HG03342 (cell line): ENCODE data around the gene DCP1A.
"Not testable (repeated sequence)": the region's sequence is repeated elsewhere in the genome, so short reads cannot be mapped to it uniquely, and the experiment has no call there.

Experiments
- ATAC-seq: cut with Tn5 transposase; IDR thresholded peaks from one replicate; pipeline ENCODE4 v1.9.1; 2021; ENCODE audit warnings: mild to moderate bottlenecking, moderate library complexity; ENCODE audit not compliant: unreplicated experiment

DCP1A gene

DNA sequence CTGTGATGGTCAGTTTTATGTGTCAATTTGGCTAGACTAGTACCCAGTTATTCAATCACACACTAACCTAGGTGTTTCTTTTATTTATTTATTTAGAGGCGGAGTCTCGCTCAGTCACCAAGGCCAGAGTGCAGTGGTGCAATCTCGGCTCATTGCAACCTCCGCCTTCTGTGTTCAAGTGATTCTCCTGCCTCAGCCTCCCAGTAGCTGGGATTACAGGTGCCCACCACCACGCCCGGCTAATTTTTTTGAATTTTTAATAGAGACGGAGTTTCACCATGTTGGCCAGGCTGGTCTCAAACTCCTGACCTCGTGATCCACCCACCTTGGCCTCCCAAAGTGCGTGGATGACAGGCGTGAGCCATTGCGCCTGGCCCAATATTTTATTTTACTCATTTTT, 78.2 kb downstream of the DCP1A start:
- not testable (repeated sequence) for ATAC-seq

DNA sequence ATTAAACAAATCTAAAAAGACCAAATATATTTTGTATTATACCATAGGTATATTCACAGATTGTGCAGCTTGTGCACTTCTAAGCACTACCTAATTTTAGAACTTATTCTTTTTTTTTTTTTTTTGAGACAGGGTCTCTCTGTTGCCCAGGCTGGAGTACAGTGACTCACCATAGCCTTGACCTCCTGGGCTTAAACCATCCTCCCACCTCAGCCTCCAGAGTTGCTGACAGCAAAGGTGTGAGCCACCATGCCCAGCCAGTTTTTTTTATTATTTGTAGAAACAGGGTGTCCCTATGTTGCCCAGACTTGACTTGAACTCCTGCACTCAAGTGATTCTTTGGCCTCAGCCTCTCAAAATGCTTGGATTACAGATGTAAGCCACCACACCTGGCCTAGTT, 79.6 kb downstream of the DCP1A start:
- ATAC-seq, result no peak

- no peak for ATAC-seq
Measured at GRCh38 chr3:53264718-53265117, 82.6 kb downstream of the DCP1A start.

DNA sequence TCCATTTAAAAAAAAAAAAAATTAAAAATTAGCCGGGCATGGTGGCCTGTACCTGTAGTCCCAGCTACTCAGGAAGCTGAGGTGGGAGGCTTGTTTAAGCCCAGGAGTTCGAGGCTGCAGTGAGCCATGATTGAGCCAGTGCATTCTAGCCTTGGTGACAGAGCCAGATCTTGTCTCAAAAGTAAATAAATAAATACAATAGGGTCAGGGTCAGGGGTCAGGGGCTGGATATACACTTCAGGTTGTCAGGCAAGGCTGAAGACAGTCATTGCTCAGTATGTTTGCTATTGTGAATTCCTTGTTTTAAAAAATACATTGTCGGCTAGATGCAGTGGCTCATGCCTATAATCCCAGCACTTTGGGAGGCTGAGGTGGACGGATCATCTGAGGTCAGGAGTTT, 83.4 kb downstream of the DCP1A start:
- no peak for ATAC-seq

DNA sequence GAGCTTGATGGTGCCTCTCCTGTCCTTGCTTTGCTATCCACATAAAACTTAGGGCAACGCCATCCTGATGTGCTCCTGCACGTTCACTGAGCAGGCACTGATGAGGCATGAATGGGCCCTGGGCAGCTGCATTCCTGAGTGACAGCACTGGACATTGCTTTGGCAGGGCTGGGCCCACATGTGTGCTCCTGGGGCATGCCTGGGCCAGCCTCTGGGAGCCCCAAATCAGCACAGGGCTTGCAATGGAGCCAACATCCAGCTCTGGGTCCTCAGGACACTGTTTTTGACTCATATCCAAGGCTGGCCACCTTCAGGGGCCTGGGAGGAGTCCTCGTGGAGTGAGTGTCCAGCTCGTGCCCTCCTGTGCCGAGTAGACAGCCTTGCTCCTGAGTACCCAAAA, 85.6 kb downstream of the DCP1A start:
- ATAC-seq, result no peak

DNA sequence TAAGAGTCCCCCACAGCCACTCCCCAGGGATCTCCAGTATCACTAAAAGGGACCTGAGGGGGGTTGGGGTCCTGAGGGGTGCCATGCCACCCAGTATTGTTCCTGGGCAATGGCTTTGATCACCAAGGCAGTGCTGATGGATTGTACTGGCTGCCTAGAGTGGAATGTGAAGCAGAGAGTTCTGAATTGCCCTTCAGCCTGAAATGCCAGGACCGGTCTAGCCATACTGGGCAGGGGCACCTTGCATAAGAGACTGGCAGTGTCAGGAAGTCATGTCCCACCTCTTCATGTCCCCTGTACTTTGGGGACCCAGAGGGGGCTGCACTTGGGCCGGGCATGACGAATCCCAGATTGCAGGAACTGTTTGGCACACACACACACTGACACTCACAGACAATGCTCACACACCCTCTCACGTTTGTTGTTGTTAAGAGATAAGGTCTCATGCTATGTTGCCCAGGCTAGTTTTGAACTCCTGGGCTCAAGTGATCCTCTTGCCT, 87.0 kb downstream of the DCP1A start:
- no peak for ATAC-seq

DNA sequence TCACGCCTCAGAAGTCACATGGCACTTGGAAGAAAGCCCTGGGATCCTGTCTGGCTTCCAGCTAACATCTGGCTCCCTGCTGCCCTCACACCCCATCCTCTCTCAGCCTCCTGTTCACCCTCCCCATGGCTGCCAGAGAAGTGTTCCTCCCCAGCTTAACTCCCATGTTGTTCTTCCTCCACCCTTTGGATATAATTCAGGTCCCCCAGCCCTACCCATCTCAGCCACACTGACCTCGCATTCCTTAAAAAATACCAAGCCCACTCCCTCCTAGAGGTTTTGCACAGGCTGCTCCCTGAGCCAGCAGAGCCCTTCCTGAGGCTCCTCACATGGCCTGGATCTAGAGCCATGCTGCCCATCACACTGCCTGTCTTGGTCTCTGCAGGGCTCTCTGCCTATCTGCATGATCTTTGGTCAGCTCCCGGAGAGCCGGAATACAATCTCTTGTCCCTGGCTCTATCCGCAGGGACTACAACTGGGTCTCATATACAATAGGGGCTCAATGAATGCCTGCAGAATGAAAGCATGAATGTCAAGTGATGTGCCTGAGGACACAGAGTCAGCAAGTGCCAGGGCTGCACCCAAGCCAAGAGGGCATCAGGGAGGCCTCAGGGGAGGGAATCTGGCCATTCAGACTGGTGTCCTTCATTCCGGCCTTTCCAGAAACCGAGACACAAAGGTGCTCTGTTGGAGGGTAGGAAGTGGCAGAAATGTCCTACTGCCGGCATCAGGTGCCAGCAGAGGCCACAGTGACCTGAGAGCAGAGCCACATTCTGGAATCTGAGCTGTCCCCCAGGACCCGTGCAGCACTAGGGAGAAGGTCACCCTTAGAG, 87.7 kb downstream of the DCP1A start:
- no peak for ATAC-seq

GRCh38 chr3:53258600-53259426, 88.5 kb downstream of the DCP1A start:
- no peak for ATAC-seq

- ATAC-seq, result no peak
Measured at GRCh38 chr3:53257465-53257864, 89.9 kb downstream of the DCP1A start.

- no peak for ATAC-seq
Measured at GRCh38 chr3:53256704-53257055, 90.7 kb downstream of the DCP1A start.

DNA sequence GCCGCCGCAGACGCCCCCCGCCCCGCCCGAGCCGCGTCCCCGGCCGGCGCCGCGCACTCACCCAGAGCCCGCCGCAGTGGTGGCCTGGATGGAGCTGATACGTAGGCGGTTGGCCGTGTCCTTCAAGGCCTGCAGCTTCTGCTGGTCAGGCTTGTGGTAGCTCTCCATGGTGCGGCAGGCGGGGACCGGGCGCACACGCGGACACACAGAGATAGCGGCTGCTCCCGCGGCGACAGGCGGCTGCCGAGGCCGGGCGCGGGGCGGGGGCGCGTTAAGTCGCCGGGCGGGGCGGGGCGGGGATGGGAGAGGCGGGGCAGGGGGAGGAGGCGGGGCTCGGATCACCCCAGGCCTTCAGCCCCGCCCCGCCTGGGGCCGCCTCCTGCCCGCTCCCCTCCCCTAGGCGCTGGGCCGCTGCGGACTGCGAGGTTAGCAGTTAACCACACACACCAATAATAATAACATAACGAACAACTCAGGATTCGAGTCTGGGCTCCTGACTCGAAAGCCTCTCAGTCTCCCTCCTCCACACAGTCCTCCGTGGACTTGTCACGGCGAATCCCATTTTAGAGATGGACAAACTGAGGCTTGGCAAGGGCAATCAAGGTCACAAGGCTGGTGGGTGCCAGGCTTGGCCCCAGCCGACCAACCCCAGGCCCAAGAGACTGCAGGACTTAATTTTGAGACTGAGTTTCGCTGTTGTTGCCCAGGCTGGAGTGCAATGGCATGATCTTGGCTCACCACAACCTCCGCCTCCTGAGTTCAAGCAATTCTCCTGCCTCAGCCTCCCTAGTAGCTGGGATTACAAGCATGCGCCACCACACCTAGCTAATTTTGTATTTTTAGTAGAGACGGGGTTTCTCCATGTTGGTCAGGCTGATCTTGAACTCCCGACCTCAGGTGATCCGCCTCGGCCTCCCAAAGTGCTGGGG, 91.3 kb downstream of the DCP1A start, which contains the start of gene TKT:
Gene TKT (minus strand): TSS at position 248 of the 929 bp plus-strand sequence. CDS start 80 bp downstream, at position 168.
- peak; percentile 57 for ATAC-seq

DNA sequence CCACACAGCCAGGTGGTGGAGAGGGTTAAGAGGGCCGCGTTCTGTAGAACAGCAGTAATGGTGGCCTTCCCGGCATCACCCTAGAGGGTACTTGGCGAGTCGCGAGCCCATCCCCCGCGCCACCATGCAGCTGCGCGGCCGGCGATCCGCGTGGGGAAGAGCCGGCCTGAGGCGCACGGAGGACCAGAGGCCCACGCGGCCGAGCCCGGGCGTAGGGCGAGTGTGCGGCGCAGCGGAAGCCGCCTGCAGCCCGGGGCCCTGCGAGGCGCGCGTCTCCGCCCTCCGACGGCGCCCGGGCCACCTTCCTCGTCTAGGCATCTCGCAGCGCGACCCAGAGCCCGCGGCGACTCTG, 91.9 kb downstream of the DCP1A start:
- peak; percentile 37 for ATAC-seq

DNA sequence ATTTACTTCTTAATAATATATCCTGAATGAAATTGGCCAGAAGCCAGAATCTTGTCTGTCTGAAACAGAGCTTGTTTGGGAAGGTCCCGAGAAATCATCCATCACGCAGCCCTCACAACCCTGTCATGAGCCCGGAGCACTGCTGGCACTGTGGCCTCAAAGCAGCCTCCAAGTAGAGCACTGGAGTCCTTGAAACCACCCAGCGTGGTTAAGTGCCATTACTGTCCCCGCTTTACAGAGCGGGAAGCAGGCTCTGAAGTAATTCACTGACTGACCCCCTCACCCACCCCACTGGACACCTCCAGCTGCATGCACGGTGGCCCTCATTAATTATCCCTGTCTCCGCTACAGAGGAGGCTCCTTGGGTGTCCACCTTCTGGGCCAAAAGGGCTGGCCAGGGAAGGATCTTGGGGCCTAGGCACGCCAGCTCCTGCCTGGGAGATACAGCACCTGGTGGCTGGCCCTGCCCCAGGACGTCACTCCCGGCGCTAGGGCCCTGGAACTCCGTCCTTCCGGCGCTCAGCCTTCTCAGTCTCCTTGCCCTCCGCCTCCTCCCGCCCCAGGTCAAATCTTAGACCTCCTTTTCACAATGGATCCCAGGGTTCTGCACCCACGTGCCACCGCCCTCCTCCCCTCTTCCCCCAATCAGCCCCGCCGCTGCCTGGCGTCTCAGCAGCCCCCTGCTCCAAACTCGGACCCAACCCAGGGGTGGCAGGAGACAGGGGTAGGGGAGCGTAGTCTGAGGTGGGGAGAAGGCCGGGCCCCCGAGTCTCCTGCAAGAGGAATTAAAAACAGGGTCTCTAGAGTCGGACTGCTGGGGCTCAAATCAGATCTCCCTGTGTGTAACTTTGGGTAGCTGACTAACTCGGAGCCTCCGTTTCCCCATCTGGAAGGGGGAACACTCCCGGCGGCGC, 92.6 kb downstream of the DCP1A start:
- ATAC-seq, result peak; percentile 48

DNA sequence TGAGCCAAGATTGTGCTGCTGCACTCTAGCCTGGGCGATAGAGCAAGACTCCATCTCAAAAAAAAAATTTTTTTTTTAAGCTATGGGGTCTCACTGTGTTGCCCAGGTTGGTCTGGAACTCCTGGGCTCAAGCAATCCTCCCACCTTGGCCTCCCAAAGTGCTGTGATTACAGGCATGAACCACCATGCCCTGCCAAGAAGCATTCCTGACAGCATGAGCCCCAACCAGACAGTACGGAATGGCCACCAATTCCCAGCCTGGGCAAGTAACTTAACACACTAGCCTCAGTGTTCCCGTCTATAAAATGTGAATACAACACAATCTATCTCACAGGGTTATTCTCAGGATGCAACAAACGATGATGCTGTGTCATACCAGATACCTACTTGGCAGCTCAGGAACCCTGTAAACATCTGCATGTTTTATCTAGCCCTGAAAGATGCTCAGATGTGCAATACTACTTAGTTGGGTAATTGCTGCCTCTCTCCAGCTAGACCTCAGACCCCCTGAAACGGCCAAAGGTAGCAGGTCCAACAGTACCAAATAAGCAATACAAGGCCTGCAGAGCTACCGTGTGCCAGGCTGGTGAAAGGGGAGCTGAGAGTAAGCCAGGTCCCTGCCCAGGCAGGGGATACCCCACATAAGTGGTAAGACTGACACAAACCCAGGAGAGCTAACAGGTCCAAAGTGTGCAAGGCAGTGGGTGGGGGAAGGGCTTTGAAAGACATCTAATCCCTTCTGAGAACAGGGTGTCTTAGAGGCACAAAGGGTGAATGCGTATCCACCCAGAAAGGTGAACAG, 93.4 kb downstream of the DCP1A start:
- ATAC-seq, result no peak

DNA sequence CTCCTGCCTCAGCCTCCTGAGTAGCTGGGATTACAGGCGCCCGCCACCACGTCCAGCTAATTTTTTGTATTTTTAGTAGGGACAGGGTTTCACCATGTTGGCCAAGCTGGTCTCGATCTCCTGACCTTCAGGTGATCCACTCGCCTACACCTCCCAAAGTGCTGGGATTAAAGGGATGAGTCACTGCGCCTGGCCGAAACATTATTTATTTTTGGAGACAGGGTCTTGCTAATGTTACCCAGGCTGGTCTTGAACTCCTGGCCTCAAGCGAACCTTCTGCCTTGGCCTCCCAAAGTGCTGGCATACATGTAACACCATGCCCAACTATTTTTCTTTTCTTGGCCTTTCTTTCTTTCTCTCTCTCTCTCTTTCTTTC, 94.4 kb downstream of the DCP1A start:
- ATAC-seq, result not testable (repeated sequence)

DNA sequence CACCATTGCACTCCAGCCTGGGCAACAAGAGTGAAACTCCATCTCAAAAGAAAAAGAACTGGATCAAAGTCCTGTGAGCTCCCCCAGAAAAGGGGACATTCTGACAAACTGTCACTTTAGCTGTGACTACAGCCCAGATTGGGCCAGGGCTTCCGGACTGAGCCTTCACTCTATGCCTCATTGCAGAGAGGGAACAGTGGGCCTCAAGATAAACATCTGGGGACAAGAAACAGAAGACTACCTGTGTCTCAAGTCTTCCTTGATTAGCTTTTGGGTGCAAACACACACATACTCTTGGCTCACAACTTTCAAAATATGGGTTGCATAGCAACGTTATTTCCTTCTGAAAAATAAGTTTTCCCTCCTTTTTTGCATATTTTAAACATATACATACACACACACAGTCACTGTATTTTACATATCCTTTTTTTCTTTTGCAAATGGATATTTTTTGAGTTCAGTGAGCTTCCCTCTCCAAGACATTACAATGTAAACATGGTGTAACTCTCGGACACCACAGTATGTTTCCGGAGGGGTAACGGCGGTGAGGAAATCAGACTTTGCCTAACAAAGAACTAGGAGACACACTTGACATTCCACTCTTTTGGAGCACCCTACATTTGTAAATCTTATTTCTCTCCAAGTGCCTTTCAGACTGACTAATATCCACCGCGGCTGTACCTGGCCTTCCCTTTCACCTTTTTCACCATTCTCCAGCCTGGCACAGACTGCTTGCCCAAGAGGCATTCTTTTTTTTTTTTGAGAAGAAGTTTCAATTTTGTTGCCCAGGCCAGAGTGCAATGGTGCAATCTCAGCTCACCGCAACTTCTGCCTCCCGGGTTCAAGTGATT, 95.0 kb downstream of the DCP1A start:
- ATAC-seq, result no peak

GRCh38 chr3:53250881-53251605, 96.3 kb downstream of the DCP1A start:
- ATAC-seq, result no peak
